Ishikawa (cell line): ENCODE measurements around the gene SKOR1.

Experiments
- CEBPB ChIP-seq: IDR thresholded peaks from 2 replicates; pipeline ENCODE4 v1.6.1; 2012
- CREB1 ChIP-seq: IDR thresholded peaks from 2 replicates; pipeline ENCODE4 v1.6.1; 2012; ENCODE audit warnings: low read depth
- EGR1 ChIP-seq: IDR thresholded peaks from 2 replicates; pipeline ENCODE4 v1.6.1; 2012
- EP300 ChIP-seq: IDR thresholded peaks from 2 replicates; pipeline ENCODE4 v1.6.1; 2012; ENCODE audit warnings: borderline replicate concordance
- FOXM1 ChIP-seq: IDR thresholded peaks from 2 replicates; pipeline ENCODE4 v1.6.1; 2012; ENCODE audit warnings: low read depth, borderline replicate concordance
- MAX ChIP-seq: IDR thresholded peaks from 2 replicates; pipeline ENCODE4 v1.6.1; 2012
- NFIC ChIP-seq: IDR thresholded peaks from 2 replicates; pipeline ENCODE4 v1.6.1; 2012
- RAD21 ChIP-seq: IDR thresholded peaks from 2 replicates; pipeline ENCODE4 v1.6.1; 2012; ENCODE audit warnings: low read depth
- REST ChIP-seq: IDR thresholded peaks from 2 replicates; pipeline ENCODE4 v1.6.1; 2012; ENCODE audit warnings: low read depth, mild to moderate bottlenecking
- TAF1 ChIP-seq: IDR thresholded peaks from 2 replicates; pipeline ENCODE4 v1.6.1; 2012; ENCODE audit warnings: low read depth, mild to moderate bottlenecking
- TCF12 ChIP-seq: IDR thresholded peaks from 2 replicates; pipeline ENCODE4 v1.6.1; 2012; ENCODE audit warnings: low read depth
- TEAD4 ChIP-seq: IDR thresholded peaks from 2 replicates; pipeline ENCODE4 v1.6.1; 2012
- USF1 ChIP-seq: IDR thresholded peaks from 2 replicates; pipeline ENCODE4 v1.6.1; 2012
- YY1 ChIP-seq: IDR thresholded peaks from 2 replicates; pipeline ENCODE4 v1.6.1; 2012; ENCODE audit warnings: low read depth
- ZBTB7A ChIP-seq: IDR thresholded peaks from 2 replicates; pipeline ENCODE4 v1.6.1; 2012; ENCODE audit warnings: low read depth

The SKOR1 gene

GRCh38 chr15:67803996-67804843 is 21.1 kb upstream of the SKOR1 start:
- TF ChIP-seq TEAD4 (peak; percentile 64), TCF12 (no peak; the same call in 1 of the 2 replicates), CREB1 (no peak)

GRCh38 chr15:67805008-67805665 is 20.2 kb upstream of the SKOR1 start:
- TF ChIP-seq TEAD4 (no peak), TAF1 (no peak), CREB1 (no peak), TCF12 (no peak), MAX (no peak), NFIC (no peak), ZBTB7A (no peak), REST (no peak), YY1 (no peak), EP300 (no peak), FOXM1 (no peak), USF1 (no peak), RAD21 (no peak), CEBPB (no peak), EGR1 (no peak)

GRCh38 chr15:67805666-67806516 is 19.4 kb upstream of the SKOR1 start:
- TF ChIP-seq REST = no peak
- no peak for TF ChIP-seq EGR1
- TF ChIP-seq CREB1 = no peak
- no peak for TF ChIP-seq TEAD4
- TF ChIP-seq USF1 = no peak
- TF ChIP-seq MAX = no peak
- no peak for TF ChIP-seq ZBTB7A
- TF ChIP-seq FOXM1 = no peak
- no peak for TF ChIP-seq YY1
- TF ChIP-seq TCF12 = no peak
- TF ChIP-seq CEBPB = no peak
- TF ChIP-seq TAF1 = no peak
- TF ChIP-seq RAD21 = no peak
- no peak for TF ChIP-seq EP300
- TF ChIP-seq NFIC = no peak

- TF ChIP-seq USF1 (no peak), ZBTB7A (no peak), CEBPB (no peak), FOXM1 (no peak), MAX (no peak), CREB1 (no peak), TAF1 (no peak), TCF12 (no peak), TEAD4 (no peak), REST (no peak), NFIC (no peak), RAD21 (no peak), EGR1 (no peak), EP300 (no peak), YY1 (no peak)
These were observed 18.8 kb upstream of the SKOR1 start for GRCh38 chr15:67806536-67806935.
